Retina (tissue), 1 donor: ENCODE data around the gene EBF3.

Experiments used
- DNase-seq: peaks from one replicate; pipeline ENCODE4 v3.0.0-alpha.2; 2016

EBF3 gene

GRCh38 chr10:129868449-129869035 lies 95.5 kb downstream of the EBF3 start:
- no peak for DNase-seq

GRCh38 chr10:129867631-129868179 lies 96.4 kb downstream of the EBF3 start:
- DNase-seq: no peak

- no peak for DNase-seq
These were observed 97.2 kb downstream of the EBF3 start for GRCh38 chr10:129866894-129867293.

- no peak for DNase-seq
These were observed 98.1 kb downstream of the EBF3 start for GRCh38 chr10:129865960-129866359.

DNA sequence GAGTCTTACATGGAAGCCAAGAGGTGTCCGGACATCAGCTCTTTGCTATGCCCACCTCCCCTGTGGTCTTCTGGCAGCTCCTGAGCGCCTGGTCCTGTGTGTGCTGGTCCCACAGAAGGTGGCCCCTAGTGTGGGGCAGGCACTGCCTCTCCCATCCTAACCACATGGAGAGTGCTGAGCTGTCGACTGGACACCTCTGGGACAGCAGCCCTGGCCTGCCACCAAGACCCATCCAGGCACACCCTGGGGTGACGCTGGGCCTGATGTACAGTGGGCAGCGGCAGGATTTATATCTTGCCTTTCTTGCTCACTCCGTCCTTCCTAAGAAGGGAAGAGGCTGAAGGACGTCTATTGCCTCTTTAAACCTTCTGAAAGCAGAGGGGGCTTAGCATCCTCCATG lies 98.7 kb downstream of the EBF3 start:
- no peak for DNase-seq

- DNase-seq: no peak
These were observed 99.4 kb downstream of the EBF3 start for GRCh38 chr10:129864601-129865126.

DNA sequence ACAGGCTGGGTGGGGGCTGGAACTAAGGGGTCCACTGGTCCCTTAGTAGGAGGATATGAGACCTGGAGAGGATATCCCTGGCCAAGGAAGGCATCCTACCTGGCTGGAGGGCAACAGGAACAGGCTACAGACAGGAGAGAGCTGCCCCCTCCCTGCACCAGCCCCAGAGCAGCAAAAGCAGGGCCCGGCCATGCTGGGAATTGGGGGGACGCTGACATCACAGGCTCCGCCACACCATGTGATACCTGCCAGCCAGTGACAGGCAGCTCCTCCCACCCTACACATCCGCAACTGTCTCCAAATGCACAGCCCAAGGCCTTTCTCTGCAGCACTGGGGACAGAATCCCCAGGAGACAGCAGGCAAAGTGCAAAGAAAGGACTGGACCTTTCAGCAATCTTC lies 100.0 kb downstream of the EBF3 start:
- DNase-seq: no peak

- peak; percentile 69 for DNase-seq
These were observed 100.8 kb downstream of the EBF3 start for GRCh38 chr10:129863201-129863663.

- no peak for DNase-seq
These were observed 102.1 kb downstream of the EBF3 start for GRCh38 chr10:129861776-129862531.

GRCh38 chr10:129860396-129860795 lies 103.7 kb downstream of the EBF3 start:
- no peak for DNase-seq

- DNase-seq: no peak
These were observed 104.5 kb downstream of the EBF3 start for GRCh38 chr10:129859536-129859935.

DNA sequence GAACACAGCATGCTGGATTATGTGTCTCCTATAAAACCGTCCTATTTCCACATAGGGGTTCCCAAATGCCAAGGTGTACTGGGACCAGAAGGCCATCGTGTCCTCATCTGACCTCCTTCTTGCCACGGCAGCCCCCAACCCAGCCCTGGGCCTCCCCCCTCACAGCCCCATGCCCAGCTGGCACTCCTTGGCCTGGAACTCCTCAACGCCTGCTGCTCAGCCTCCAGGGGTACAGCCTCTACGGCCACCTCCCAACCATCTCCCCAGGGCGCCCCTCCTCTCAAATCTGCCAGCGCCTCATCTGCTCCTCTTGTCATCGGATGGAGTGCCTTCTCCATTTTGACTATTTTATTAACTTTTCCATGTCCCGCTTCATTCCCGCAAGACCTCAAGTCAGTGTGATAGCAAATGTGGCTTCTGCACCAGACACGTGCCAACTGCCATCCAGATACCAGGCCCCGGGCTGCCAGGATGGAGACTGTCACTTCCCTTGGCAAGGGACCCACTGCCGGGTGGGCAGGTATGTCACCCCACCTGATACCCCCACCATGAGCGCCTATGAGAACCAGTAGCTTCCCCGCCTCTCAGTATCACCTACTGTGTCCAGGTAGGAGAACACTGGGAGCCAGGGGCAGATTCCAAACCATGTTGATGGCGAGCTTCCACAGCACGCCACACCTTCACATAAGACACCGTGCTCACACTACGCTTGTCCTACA lies 106.7 kb downstream of the EBF3 start:
- DNase-seq: no peak

DNA sequence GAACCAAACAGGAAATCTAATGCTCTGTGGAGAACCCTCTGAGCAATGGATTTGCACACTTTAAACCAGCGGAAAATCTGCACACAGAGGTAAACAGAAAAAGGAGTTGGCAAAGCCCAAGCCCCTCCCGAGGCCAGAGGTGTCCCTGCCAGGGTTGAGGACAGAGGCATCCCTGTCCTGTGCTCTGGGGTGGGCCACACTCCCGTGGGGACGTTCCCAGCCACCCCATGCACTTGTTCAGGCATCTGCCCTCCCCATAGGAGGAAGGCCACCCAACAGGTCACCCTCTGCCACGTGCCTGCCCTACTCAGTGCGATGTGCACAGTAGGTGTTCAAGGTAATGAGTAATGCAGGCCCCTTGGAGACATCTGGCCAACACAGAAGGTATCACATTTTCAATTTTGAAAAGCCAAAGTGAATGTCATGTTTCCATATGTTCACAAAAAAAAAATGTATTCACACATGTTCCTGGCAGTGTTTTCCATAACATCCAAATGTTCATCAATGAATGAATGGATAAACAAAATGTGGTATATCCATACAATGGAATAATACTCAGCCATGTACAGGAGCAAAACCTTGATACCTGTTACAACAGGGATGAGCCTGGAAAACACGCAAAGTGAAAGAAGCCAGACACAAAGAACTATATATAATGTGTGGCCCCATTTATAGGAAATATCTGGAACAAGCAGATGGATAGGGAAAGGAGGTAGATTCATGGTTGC lies 108.1 kb downstream of the EBF3 start:
- no peak for DNase-seq

GRCh38 chr10:129854796-129855705 lies 109.0 kb downstream of the EBF3 start:
- DNase-seq: no peak

- no peak for DNase-seq
These were observed 109.9 kb downstream of the EBF3 start for GRCh38 chr10:129854158-129854557.

GRCh38 chr10:129853562-129853903 lies 110.5 kb downstream of the EBF3 start:
- DNase-seq: no peak

GRCh38 chr10:129852829-129853561 lies 111.1 kb downstream of the EBF3 start:
- DNase-seq: no peak

- peak; percentile 79 for DNase-seq
These were observed 112.0 kb downstream of the EBF3 start for GRCh38 chr10:129851941-129852640.

GRCh38 chr10:129850790-129851189 lies 113.3 kb downstream of the EBF3 start:
- DNase-seq: no peak

DNA sequence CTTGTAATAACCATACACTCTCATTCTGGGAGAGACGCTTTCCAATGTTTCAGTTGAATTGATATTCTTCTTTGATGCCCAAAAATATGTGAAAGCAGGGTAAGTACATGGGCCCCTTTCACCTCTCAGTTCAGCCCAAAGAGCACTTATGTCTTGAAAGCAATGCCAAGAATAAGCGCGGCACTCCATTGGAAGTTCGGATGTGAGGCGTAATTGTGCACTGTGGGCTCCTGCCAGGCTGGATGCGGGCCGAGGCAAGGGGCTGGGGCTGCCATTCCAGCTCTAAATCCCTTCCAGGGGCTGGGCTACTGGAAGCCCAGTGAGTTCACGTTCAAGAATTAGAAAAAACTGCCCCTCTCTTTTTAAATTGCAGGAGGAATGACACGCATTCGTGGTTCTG lies 113.8 kb downstream of the EBF3 start:
- no peak for DNase-seq
